Stimulated activated CD4-positive, alpha-beta T cell treated with anti-CD3 and anti-CD28 coated beads, Interleukin-2, amount 100 ng/mL, for 48 hours (primary cell): ENCODE data around the gene CNTN3.

Experiments used
- DNase-seq, 2 donors: peaks; one replicate each; pipeline ENCODE4 v3.0.0-alpha.2; 2020

CNTN3 gene

DNA sequence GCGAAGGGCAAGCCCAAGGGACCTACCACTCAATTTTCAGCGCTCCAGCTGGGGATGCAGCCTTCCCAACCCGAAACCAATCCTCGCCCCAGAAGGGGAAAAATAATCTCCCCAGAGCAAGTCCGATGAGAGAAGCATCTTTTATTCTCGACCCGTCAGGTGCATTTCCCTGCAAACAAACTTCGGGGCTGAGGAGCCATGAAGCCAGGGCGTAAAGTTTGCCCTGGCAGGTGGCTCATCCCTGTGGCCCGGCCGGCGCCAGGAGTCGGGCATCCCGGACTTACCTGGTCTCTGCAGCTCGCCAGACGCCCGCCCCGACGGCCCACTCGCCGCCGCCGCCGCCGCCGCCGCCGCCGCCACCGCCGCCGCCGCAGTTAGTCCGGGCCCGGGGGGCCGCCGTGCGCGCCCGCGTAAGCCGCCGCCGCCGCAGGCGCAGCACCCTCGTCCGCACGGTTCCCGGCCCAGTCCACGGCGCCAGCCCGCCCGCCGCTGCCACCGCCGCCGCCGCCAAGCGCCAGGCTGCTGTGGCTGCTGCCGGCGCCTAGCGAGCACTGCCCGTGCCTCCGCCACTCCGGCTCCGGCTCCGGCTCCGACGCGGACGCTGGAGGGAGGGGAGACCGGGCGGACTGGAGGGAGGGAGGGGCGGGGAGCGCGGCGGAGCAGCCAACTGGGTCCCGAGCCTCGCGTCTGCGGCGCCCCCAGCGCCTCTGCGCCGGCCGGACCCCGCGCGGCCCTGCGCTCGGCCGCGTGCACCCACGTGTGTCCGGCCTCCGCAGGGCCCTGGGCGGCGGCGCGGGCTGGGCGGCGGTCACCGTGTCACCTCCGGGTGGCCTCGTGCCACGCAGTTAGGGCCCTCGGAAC is at the start of gene CNTN3:
Gene CNTN3 (minus strand): TSS at position 553 of the 861 bp plus-strand sequence. CDS start 93,547 bp downstream, outside the sequence.
- DNase-seq, result no peak

DNA sequence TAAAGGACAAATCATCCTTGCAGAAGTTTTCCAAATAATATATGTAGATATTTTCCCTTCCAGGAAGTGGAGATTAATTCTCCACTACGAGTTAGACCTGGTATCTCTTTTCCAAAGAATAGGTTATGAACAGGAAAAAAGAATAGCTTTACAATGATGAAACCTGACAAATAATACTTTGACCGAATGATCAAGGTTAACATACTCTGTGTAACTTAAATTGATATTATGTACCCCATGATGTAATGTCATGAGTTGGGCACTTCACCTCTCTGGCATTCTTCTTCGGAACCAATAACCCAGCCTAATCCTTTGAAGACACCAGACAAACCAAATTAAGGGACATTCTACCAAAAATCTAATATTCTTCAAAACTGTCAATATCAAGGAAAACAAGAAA is 48.7 kb upstream of the CNTN3 start:
- DNase-seq, result no peak

DNA sequence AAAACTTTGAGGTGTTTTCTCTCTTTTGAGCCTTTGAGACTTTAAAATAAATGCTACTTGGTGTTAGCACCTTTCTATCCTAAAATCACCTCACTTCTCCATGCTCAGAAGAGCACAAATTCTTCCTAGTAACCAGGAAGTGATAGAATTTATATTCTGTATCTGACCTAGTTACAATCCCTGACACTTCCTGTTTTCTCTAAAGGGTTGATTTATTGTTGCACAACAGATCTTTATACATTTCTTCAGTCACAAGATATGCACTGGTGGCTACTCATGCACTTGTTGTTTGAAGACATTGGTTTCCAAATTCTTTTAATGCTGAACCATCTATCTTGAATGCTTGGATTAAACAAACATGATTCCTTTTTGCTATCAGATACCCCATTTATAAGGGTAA is 47.2 kb upstream of the CNTN3 start:
- DNase-seq, result no peak

DNA sequence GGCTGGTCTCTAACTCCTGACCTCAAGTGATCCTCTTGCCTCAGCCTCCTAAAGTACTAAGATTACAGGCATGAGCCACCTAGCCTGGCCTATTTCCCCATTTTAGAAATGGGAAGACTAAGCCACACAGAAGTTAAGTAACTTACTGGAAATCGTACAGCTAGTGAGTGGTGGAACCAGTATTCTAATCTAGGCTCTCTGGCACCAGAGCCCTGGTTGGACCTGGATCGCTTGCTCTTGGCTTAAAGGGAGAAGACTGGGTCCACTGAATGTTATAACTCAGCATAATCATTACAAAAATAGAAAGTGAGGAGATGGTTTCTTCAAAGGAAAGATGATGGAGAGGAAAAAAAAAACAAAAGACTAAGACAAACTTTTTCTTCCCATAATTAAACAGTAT is 37.4 kb upstream of the CNTN3 start:
- DNase-seq, result no peak

DNA sequence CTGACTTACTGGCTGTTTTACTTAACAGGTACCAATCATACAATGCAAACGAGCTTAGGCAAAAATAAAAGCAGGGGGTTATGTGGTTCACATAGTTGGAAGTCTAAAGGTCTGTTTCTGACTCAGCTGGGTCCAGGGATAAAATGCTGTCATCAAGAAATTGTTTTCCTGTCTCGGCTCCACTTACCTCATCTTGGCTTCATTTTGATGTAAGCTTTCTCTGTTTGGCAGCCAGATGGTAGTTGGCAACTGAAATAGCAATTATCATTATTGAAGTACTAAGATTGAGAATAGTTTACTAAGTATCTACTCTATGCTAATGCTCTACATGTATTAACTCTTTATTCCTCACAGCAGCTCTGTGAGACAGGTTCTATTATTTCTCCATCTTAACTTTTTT is 36.8 kb upstream of the CNTN3 start:
- DNase-seq, result no peak

DNA sequence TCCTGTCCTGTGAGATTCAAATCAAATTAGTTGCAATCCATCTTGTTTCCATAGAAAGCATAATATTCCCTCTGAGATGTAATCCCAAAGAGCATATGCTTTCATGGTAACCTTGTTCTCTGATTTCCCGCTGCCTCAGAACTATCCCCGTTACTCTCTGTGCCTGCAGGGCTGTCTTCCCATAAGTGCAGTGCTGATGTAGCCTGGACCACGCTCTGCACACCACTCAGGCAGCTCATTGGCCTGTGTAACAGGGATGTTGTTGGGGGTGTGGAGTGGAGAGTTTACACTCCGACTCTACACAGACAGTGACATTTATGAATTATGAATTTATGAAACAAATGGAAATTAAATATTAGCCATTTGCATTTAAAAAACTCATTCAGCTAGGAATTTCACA is 33.6 kb upstream of the CNTN3 start:
- no peak for DNase-seq

DNA sequence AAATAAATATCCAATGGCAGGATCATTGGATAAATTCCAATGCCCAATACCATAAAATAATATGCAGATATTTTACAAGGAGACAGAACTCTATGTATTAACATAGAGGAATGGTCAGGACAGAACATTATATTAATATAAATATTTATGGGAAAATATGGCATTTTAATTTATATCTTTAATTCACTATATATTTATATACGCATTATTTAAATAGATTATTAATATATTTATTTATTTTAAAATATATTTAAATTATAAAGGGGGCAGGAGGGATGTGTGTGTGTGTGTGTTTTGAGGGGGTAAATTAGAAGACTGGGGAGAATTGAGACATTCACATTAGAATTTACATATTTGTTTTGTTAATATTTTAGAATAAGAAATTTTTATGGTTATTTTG is 31.6 kb upstream of the CNTN3 start:
- DNase-seq, result no peak

DNA sequence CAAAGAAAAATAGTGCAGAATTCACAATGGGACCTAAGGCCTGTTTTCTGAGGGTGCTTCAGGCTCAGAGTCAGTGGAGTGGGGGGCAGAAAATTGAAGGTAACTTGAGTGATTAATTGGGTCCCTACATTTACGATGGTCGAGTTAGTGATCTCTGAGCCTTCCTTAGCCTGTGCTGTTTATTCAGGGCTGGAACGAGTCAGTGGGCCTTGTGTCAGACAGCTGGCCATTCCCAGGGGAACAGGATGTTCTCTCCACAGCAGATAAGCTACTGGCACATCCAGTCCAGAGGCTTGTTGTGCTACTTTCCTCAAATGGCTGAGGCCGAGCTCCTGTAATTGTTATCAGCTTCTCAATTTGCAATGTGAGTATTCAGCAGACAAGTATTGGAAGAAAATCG is 29.2 kb upstream of the CNTN3 start:
- DNase-seq, result no peak

DNA sequence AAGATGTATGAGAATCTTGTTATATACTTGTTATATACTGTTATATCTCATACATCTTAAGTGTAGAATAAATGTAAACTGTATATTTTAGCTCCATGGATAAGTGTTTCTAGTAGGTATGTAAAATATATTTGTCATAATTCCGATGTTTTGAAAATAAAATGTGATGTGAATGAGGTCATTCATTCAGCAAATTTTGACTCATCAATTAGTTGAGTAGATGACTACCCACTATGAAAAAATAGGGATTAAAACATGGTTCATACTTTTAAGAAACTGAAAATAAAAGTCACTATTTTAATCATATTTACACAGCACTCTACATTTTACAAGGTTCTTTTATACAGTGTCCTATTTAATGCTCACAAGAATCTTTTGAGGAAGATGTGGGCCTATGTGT is 28.4 kb upstream of the CNTN3 start:
- DNase-seq, result no peak

DNA sequence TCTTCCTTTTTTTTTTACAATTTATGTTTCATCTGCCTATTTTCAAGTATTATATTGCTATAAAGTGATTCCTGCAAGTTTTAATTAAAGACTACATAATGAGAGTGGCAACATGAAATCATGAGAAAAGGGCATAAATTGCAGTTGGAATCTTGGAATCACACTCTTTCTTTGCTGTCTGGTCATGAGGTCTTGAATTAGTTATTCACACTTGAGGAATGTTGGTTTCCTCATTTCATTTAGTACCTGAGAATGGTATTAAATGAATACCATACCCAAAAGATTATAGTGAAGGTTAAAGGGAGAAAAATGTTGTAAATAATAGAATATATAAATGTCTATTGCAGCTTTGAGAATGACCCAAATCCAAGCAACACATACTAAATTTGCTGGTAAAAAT is 25.8 kb upstream of the CNTN3 start:
- no peak for DNase-seq

DNA sequence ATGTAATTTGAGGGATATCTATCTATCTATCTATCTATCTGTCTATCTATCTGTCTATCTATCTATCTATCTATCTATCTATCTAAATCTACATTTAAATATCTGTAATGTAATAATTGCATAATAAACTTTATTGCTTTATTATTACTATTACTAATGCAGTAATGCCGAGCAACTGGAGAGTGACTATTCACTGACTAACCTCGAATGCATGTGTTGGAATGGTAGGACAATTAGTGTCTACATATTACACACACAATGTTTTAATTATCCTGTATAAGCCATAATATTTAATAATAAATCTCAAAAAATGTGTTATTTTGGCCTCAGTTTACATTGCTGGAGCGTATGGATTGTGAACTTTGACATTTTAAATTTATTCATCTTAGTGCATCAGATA is 25.2 kb upstream of the CNTN3 start:
- no peak for DNase-seq

DNA sequence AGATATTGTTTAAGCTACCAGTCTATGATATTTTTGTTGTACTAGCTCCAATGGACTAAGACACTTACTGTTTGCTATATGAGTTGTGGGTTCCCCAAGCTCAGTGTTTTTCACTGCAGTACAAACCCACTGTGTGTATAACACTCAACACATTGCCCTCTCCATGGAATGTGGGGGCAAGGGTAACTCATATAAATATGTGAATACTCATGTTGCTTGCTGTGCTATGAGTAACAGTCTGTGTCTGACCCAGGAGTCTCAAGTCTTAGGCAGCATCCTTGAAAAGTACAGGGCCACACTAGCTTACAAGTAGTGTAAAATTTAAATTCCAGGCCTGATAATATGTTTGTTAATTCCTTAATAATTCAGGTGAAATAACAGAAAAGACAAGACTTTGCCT is 22.5 kb upstream of the CNTN3 start:
- DNase-seq, result no peak

DNA sequence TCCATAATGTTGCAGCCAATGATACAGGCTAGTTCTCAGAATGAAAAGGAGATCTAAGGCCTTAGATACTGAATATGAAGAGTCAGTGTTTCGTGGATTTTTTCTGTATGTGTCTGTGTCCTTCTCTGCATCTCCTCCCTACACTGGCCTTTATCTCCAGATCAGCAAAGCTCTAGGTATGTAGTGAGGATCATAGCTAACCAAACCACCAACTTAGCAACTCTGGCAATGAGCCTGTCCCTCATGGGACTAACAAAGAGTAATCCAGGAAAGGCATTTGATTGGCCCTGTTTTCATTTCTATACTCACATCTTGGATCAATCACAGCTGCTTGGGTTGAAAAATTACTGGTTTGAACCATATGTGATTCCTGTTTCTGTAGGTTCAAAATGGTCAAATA is 18.6 kb upstream of the CNTN3 start:
- DNase-seq, result no peak

DNA sequence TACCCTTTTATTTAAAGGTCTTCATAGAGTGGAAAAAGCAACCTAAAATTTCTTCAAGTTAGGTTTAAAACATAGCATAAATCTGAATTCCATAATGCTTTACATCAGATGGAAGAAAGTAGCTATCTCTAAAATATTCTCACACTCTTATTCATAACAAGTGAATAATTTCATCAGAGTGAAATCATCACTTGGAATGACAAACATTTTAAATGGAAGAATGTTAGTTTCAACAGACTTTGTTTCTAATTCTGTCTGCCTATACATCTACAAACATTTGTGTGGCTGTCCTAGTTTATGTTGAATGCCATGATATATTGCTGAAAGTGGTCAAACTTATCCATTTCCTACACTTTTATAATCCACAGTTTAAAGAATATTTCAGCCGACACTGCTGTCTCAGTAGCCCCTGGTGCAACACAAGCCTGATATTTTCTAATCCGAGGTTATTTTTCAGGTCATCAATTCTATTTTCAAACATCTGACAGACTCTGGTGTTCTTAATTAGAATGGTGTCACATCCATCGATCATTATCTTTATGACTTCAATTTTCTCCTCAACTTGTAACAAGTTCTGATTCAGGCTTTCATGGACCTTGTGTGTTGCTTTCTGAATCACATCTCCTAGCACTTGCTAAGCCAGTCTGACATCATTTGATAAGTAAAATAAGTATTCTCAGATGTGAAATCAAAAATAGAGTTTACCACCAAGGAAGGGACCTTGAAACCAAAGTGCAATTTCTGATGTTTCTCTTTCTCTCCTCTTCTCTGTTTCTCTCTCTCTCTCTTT is 17.1 kb upstream of the CNTN3 start:
- no peak for DNase-seq

DNA sequence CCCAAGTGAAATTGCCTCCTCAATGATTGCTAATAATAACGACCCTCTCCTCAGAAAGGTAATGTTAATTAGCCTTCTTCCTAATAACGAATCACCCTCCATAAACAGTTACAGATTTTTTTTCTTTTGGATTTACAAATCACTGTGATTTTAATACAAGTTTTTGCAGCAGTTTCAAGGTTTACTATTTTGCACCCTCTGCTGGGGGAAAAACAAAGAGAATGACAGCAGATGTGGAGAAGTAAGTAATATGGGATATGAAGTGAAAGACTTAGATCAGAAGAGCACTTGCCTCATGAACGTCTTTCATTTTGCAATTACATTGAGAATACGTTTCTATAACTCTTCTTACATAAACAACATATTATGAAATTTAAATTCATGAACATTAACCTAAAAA is 16.1 kb upstream of the CNTN3 start:
- DNase-seq, result no peak

DNA sequence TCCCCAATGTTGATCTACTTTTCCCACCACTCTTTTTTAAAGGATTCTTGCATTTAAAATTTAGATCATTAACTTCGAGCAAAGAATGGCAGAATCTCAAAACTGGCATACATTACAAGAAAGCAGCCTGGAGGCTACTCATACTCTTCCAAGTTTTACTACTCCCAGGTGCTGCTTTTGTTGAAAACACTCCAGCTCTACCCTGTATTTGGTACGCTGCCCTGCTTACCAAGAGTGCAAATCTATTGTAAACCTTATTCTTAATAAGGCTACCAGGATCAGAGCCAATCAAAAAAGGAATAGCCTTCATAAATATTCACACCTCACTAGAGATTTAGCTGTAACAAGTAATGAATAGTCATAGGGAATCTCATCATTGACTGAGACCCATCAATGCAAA is 11.6 kb upstream of the CNTN3 start:
- DNase-seq, result no peak

DNA sequence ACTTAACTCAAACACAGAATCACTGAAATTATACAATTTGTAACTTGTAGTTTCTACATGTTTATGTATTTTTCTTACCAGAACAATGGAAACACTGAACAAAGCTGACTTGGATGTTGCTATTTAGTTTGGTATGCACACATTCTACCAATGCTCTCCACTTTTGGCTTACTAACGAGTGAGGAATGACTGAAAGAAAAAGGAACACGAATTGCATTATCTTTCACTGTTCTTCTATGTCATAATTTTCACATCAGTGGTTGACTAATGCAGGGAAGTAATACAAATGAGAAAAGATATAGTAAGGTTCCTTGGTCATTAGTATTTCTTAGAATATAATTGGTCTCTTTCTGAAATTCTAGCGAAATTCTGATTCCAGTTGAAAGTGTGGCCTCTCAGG is 9.8 kb upstream of the CNTN3 start:
- no peak for DNase-seq

DNA sequence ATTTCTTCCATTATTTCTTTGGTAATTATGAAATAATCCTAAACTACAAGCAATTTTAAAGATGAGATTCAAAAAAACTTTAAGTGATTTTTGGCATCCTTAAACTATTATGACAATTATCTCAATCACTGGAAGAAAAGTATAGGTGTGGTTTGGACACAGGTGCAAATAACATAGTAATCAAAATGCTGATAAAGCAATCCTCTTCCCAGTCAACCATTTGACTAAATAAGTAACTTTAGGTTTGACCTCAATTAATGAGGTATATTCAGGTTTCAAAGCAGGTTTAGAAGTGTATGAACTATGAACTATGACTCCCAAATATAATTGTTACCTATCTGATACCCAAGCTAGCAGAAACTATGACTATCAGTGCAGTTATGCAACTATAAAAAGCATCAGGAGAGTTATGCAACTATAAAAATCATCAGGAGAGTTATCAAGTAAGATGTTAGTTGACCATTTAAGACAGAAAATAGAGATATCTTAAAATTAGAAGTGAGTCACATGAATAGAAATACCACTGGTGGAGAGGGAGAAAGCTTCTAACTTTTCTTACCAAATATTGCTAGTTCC is 8.9 kb upstream of the CNTN3 start:
- DNase-seq, result no peak

DNA sequence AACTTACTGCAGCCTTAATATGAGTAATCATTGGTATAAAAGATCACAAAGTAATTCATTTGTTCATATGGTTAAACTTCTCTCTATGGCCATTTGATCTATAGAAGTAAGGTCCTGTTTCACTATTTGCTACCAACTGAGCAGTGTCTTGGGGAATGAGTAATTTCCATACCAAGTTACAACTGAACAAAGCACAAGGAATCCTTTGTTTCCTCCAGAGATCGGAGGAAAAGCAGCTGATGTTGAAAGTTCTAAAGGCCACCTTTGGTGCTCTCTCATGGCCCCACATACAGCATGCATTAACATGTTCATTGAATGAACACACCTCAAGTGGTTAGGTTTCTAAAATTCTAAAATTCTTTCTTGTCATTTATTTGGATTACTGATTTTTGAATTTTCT is 7.1 kb upstream of the CNTN3 start:
- DNase-seq, result no peak

DNA sequence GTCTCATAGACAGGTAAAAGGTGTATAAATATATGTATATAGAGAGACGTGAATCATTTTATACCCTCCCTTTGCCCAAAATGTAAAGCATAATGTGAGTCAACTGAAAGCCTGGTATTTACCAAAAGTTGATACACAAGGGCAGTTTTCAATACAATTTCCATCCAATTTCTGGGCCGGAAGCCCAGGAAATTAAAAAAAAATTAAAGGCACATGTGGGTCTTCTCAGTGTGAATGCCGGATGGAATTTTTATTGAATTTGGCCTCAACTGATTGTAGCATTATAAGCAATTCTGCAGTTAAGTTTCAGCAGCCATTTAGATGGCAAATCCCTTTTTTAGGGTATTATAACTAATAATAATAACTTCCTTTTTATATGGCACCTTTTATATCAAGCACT is 3.3 kb upstream of the CNTN3 start:
- no peak for DNase-seq

DNA sequence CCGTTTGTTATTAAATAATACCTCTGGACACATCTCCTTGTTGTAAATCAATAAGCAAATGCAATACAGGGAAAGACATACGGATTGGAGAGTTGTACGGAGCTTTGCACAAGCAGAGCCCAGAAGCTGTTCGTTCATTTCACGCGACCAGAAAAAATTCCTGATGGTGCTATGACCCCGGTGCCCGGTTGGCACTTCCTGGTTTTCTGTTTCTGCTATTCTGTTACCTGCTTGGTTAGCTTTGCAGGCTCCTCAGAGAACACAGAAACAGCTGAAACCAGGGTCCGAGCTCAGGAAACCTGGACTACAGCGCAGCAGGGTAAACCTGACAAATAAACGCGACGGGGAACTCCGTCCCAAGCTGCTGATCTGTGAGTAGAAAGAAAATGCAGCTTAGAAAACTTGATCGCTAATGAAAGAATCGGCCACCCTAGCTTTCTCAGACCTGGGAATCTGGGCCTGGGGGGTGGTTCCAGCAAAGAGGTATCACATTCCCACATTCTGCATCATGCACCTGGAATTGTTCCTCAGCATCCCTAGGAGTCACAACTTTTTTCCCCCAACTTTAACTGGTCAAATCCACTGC is 845 bp downstream of the CNTN3 start:
- no peak for DNase-seq

DNA sequence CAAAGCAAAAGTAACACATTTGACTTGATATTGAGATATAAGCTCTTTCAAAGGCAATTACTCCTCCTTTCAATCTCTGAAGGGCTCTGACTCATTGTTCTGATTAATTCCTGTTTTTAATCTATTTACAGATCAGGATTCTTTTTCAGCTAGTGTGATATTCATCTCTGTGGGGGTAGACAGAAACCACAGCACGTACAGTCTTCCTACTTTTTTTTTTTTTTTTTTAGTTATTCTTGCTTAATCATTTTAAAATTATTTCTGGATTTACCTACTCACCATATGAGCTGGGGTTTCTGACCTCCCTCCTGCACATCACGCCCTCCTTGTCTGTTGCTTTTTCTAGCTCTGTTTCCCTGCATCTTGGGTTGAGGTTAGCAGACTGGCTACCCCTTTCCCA is 1.4 kb downstream of the CNTN3 start:
- no peak for DNase-seq

DNA sequence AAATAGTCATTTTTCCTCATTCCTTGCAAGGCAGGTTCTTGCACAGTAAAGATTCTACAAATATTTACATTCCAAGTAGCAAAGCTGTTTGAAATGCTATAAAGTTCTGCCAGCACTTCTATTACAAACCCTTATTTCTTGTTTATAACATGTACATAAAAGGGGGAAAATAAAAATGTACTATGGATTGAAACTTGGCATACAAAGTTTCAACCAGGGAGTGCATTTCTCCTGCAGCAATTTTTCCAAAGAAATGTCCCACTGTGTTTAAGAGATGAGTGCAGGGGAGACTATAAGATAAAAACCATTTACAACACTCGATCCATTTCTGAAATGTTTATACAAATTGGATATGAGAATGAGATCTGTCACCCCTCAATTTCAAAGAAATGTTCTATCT is 3.3 kb downstream of the CNTN3 start:
- no peak for DNase-seq

DNA sequence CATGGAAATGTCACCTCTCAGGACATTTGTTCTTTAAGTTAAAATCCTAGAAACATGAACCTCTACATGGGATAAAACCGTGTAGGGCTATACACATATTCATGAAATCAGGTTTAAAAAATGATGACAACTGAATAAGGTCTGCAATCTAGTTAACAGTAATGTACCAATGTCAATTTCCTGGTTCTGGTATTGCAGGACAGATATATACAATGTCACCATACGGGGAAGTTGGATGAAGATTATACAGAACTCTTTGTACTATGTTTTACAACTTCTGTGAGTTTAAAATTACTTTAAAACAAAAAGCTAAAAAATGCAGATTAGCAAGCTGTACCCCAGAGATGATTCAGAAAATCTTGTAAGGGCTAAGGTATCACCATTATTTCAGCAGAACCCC is 6.7 kb downstream of the CNTN3 start:
- no peak for DNase-seq
